Prostate gland (tissue), 2 donors: ENCODE data around the gene EPB41L2. TPM values are rescaled to one million over a fixed set of nuclear protein-coding genes. Genes with fewer than 3 reads are reported as not detected.

Source experiments
- DNase-seq: peaks from one replicate; pipeline ENCODE4 v3.0.0-alpha.2; 2019; ENCODE audit warnings: low spot score
- H3K27ac ChIP-seq, 2 donors: fragments of 200-600 bp; sonication (generic); 2 replicates each; pipeline ENCODE4 v1.5.1; 2017 to 2019
- H3K27me3 ChIP-seq: fragments of 200-600 bp; sonication (generic); replicated peaks from 2 replicates; pipeline ENCODE4 v1.5.1; 2019; ENCODE audit not compliant: insufficient read depth
- H3K36me3 ChIP-seq, 2 donors: fragments of 200-600 bp; sonication (generic); 1 replicate in 1 of 2; 2 replicates in 1 of 2; pipeline versions ENCODE4 v1.5.1 to v1.8.1; 2017 to 2019
- H3K4me1 ChIP-seq: fragments of 200-600 bp; sonication (generic); replicated peaks from 2 replicates; pipeline ENCODE4 v1.5.1; 2019
- H3K4me3 ChIP-seq, 2 donors: fragments of 200-600 bp; sonication (generic); 2 replicates each; pipeline ENCODE4 v1.5.1; 2017 to 2019
- H3K9me3 ChIP-seq: fragments of 200-600 bp; sonication (generic); 2 replicates; pipeline ENCODE4 v1.5.1; 2017
- CTCF ChIP-seq, 4 experiments: fragments of 200-600 bp in 2 of 4; fragments of 450-650 bp in 2 of 4; sonication (generic) in 2 of 4; IDR thresholded peaks; 1 replicate in 3 of 4; 2 replicates in 1 of 4; pipeline ENCODE4 v1.5.1; 2016 to 2019; ENCODE audit warnings: antibody characterized with exemption in 4 of 4, mild to moderate bottlenecking in 2 of 4, moderate library complexity in 2 of 4
- POLR2A ChIP-seq: fragments of 450-650 bp; IDR thresholded peaks from one replicate; pipeline ENCODE4 v1.6.1; 2016; ENCODE audit warnings: antibody characterized with exemption, mild to moderate bottlenecking
- POLR2AphosphoS5 ChIP-seq: sonication (generic); formaldehyde crosslinking; IDR thresholded peaks from one replicate; pipeline ENCODE4 v1.6.1; 2017; ENCODE audit warnings: antibody characterized with exemption
- WGBS: methylation state at CpG from one replicate; pipeline ENCODE4 v1.1.5; 2018; 5-methylcytosine and 5-hydroxymethylcytosine counted together
- intact Hi-C: fragments of 100-400 bp; cut with DNase I; formaldehyde crosslinking; loops from one replicate; pipeline ENCODE4 v1.14.2; 2022
- total RNA-seq, 2 donors: library from RNA; depleted of rRNA; stranded (reverse); fragments of >200 nt; gene quantifications; one replicate each; pipeline ENCODE4 v1.1.0, GENCODE V29; 2016

EPB41L2 gene
- total RNA-seq, 2 donors from 2014 or later: 11.9 to 105 TPM

- 97% methylated on average over 2 of the region's 2 CpGs for WGBS
- intact Hi-C loops: no loop called here
These were observed 266.0 kb downstream of the EPB41L2 start for GRCh38 chr6:130797061-130797460.

GRCh38 chr6:130796313-130796905, 266.6 kb downstream of the EPB41L2 start:
- H3K27ac ChIP-seq: no peak overlapping the region
- intact Hi-C loops: no loop called here
- no peaks in the 10 kb centered on the region for H3K27me3 ChIP-seq
- DNase-seq: peak; percentile 11
- no peaks in the 10 kb centered on the region for H3K4me1 ChIP-seq
- H3K9me3 ChIP-seq: no peaks in the 10 kb centered on the region
- TF ChIP-seq CTCF (IDR thresholded peaks at IDR 0.05) (no peak), POLR2AphosphoS5 (peak; percentile 54), POLR2A (no peak)
- no peaks in the 10 kb centered on the region for H3K36me3 ChIP-seq
- H3K4me3 ChIP-seq: no peak overlapping the region

More at GRCh38 chr6:130797061-130797460, 266.0 kb downstream of the EPB41L2 start:
- no peaks in the 10 kb centered on the region for H3K27me3 ChIP-seq
- H3K36me3 ChIP-seq: no peaks in the 10 kb centered on the region
- H3K27ac ChIP-seq: no peak overlapping the region
- TF ChIP-seq POLR2AphosphoS5: no peak
- no peak for TF ChIP-seq CTCF (IDR thresholded peaks at IDR 0.05)
- no peak for TF ChIP-seq POLR2A
- no peaks in the 10 kb centered on the region for H3K4me1 ChIP-seq
- DNase-seq: no peak
- H3K4me3 ChIP-seq: no peak overlapping the region
- H3K9me3 ChIP-seq: no peaks in the 10 kb centered on the region

GRCh38 chr6:130794738-130795137, 268.3 kb downstream of the EPB41L2 start:
- intact Hi-C loops: no loop called here
- Histone ChIP-seq H3K27me3 (no peaks in the 10 kb centered on the region), H3K9me3 (no peaks in the 10 kb centered on the region), H3K36me3 (no peaks in the 10 kb centered on the region), H3K4me3 (no peak overlapping the region), H3K27ac (no peak overlapping the region), H3K4me1 (no peaks in the 10 kb centered on the region)
- no peak for TF ChIP-seq POLR2AphosphoS5
- no peak for TF ChIP-seq CTCF (IDR thresholded peaks at IDR 0.05)
- TF ChIP-seq POLR2A: no peak
- DNase-seq: peak; percentile 9
- 34% methylated on average over 3 of the region's 3 CpGs for WGBS

GRCh38 chr6:130794010-130794697, 268.9 kb downstream of the EPB41L2 start:
- intact Hi-C loops: no loop called here
- TF ChIP-seq POLR2AphosphoS5 (no peak), POLR2A (no peak), CTCF (IDR thresholded peaks at IDR 0.05) (no peak)
- Histone ChIP-seq H3K27ac (no peak overlapping the region), H3K9me3 (no peaks in the 10 kb centered on the region), H3K36me3 (no peaks in the 10 kb centered on the region), H3K4me1 (no peaks in the 10 kb centered on the region), H3K27me3 (no peaks in the 10 kb centered on the region), H3K4me3 (no peak overlapping the region)
- 93% methylated on average over 1 of the region's 1 CpG for WGBS
- DNase-seq: no peak

Other genes with a start within 250 kb of the EPB41L2 start
- gene SMLR1, start 235.8 kb downstream of the EPB41L2 start, total RNA-seq: under 1 TPM in 1 of 2 donors, not detected in 1; 0.28 TPM
- 10 to 100 TPM; 23.7 to 34.3 TPM for gene AKAP7, start 72.2 kb upstream of the EPB41L2 start, total RNA-seq